OCI-LY3 (cell line): ENCODE results near the gene DEXI.

ENCODE experiments used
- CTCF ChIP-seq: fragments of 200-600, 300-600 bp; sonication (generic); IDR thresholded peaks from 2 replicates; pipeline ENCODE4 v1.5.1; 2014; ENCODE audit warnings: antibody characterized with exemption, low read length, low read depth
- EZH2phosphoT487 ChIP-seq: fragments of 200-600 bp; shearing (Covaris generic); IDR thresholded peaks from 2 replicates; pipeline ENCODE4 v1.6.1; 2018; ENCODE audit warnings: antibody characterized with exemption, mixed run types, low read depth

DNA sequence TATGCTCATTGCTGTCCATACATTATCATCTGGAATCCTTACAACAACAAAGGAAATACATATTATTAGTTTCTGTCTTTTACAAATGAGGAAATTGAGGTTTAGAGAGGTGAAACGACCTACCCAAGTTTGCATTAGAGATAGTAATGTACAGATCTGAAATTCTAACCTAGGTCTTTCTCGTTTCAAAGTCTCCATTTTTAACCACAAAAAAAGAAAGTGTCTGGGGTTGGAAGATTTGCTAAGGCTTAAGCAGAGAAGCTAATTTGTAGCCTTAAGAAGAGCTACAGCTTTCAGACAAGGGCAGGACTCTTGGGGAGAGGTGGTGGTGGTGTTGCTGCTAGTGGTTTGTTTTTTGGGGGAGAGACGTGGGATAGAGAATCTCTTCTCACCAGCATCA lies 46.1 kb downstream of the DEXI start:
- TF ChIP-seq EZH2phosphoT487: no peak
- no peak for TF ChIP-seq CTCF
